ENCODE data around the gene MEDAG.

The MEDAG gene

DNA sequence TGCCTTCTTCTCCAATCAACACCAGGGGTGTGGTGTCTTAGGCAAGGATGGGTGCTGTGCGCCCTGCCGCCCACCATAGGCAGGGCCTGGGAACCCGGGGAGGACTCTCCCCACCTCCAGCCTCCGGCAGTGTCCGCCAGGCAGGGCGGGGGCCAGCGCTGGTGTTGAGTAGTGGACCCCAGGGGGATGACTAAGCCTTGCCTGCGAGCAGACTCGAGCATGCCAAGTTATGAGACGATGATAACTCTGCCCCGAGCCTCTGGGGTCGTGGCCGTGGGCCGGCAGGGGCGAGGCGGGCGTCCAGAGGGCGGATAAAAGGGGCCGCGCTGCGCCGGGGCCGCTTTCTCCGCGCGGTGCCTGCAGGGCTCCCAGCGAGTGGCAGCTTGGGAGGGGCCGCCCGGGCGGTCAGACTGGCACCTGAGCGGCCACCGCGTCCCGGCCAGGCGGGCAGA, at the start of gene MEDAG:
MEDAG (plus strand) TSS at position 340 of the 452 bp plus-strand sequence. CDS start 245 bp downstream, outside the sequence.
- no peak for FAIRE-seq

DNA sequence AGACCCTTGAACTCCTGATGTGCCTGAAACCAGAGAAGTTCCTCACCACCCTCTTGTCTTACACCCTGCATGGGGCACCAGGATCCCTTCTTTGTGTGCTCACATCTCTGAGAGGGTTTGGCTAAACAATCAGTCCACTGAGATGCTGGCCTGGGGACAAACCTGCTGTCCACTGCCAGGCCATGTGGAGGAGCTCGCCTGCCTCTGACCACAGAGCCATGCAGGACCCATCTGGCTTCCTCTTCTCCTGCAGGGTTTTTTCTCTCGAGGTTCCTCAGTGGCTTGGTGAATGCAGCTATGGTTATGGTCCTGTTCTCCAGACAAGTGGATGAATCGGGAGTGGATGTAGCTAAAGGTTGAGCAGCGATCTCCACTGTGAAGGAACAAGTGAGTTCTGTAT, 49.1 kb upstream of the MEDAG start:
- FAIRE-seq, result no peak

DNA sequence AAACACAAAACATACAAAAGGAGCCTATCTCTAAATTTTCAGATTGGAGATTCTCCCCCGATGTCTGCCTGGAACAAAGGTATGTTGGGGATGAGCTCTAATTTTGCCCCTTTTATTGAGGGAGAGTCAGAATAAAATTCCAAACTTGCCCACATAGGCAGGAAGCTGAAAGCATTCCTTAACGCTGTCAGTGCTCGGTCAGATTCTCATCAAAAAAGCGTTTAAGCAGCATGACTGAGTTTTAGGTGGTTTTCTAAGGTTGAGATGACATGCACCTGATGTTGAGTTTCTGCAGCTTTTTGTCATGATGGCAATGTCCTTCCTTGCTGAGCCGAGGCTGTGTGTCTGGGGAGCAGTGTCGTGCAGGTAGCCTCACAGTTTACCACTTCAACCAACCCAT, 48.4 kb upstream of the MEDAG start:
- FAIRE-seq, result no peak

DNA sequence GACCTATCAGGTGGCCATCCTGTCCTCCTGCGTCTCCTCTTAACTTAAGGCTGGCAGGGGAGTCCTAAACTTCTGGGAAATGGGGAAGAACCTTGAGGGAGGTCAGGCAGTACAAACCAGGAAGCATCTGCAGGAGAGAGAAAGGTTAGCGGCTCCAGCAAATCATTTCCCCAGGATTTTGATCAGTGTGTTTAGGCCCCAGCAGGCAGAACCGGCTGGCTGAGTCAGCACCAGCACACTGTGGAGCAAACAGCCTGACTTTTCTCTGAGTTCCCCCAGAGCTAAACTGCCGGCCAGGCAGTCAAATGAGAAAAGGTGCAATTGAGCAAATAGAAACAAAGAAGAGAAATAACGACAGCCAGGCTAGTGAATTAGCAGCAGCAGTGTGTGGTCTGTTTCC, 46.7 kb upstream of the MEDAG start:
- FAIRE-seq, result no peak

DNA sequence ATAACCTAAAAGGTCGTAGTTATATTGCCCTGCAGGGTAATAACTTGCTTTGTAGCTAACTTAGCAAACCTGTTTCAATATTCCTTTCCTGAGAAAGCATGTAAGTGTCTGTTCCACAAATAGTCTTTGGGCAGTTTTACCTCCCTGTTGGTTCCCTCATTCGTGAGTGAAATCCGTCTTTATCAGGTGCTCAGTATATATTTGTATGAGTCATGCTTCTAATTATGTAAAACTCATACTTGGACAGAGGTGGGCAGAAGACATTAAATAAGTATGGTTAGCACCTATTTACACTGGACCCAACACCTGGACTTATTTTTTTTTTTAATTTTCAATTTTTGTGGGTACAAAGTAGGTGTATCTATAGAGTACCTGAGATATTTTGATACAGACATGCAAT, 44.9 kb upstream of the MEDAG start:
- no peak for FAIRE-seq

DNA sequence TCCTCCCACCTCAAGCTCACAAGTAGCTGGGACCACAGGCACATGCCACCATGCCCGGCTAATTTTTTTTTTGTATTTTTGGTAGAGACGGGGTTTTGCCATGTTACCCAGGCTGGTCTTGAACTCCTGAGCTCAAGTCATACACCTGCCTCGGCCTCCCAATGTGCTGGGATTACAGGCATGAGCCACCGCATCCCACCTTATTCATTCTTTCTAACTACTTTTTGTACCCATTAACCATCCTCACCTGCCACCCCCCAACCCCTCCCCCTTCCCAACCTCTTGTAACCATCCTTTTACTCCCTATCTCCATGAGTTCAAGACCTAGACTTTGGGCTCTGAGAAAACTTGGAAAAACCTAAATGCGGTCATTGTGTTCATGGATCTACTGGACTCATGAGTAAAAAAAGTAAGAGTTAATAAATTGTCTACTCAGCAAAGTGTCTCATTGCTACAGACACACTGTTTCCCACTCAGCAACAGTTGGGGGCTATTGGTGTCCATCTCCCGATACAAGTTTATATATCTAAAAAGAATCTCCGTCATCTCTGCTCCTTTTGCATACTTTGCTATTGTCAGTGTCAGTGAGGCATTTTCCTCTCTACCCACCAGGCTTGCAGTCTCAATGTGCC, 44.1 kb upstream of the MEDAG start:
- no peak for FAIRE-seq

DNA sequence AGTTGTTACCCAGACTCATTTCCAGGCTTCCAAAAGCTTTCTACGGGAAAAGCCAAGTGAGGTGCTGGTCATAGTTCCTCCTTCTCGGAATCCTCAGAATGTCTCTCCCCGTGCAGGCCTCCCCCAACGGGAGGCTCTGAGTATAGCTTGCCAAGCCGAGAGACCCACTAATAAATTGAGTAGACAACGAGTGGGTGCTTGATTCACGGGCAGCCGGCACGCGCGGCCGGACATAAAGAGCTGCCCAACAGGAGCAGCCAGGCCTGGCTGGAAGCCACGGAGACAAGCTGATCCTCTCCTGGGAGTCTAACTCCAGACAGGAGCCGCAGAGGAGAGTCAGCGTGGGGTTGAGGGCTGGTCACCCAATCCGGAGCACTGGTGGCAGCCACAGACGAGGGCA, 43.4 kb upstream of the MEDAG start:
- FAIRE-seq, result no peak

DNA sequence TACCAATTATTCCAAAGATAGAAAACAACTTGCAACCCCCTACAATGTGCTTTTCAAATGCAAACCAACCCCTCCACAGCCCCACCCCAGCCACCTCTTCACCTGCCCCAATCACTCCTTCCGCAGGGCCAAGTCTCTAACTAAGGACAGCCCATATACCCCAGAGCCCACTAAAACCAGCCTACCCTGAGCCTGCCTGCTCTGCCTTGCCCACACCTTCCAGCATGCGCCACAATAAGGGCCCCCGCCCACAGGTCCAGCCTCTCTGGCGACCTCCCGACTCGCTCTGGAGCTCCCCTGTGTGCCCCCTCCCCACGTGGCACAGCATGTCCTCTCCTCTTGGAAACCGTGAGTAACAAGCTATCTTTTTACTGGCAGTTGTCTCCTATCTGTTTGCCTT, 42.8 kb upstream of the MEDAG start:
- no peak for FAIRE-seq

DNA sequence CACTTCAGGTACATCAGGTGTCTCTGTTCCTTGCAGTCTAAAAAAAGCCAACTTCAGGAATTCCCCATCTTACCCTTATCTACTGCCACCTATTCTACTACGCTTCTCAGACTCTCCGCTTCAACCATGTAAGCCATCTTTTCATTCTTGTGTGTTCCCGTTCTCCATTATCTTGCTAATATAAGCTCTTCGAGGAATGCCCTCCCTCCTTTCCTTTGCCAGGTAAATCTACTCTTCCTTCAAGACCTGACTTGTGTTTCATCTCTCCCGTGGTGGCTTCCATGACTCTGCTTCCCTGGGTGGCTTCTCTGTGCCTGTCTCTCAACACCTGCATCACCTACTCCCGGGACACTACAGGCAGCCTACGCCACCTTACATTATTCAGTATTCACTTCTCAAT, 42.3 kb upstream of the MEDAG start:
- no peak for FAIRE-seq

DNA sequence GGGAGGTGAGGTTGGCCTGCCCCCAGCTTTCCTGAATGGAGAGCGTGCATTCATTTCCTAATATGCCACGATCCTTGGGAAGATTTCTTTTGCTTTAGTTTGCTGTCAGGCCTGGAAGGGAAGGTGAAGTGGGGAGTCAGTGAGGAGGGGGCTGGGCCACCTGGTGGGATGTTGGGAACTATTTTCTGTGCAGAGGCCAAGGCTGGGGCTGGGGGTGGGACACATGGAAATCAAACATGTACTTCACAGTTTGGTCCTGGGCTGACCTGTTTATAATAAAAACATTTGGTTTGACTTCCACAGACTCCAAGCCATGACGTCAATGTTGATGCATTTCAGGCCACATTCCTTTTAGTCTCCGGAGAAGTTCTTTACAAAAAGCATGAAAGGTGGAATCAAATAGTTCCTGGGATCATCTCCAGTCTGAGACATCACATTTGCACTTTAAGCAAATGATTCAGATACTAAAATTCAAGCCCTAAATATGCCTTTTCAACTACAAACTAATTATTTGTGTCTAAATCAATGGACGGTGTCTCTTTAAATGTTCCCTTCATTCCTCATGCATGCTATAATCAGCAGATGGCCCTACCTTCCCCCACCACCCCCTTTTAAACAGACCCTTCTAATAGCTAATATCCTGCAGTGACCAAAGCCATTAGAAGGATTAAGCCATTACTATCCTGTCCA, 41.5 kb upstream of the MEDAG start:
- FAIRE-seq, result no peak

DNA sequence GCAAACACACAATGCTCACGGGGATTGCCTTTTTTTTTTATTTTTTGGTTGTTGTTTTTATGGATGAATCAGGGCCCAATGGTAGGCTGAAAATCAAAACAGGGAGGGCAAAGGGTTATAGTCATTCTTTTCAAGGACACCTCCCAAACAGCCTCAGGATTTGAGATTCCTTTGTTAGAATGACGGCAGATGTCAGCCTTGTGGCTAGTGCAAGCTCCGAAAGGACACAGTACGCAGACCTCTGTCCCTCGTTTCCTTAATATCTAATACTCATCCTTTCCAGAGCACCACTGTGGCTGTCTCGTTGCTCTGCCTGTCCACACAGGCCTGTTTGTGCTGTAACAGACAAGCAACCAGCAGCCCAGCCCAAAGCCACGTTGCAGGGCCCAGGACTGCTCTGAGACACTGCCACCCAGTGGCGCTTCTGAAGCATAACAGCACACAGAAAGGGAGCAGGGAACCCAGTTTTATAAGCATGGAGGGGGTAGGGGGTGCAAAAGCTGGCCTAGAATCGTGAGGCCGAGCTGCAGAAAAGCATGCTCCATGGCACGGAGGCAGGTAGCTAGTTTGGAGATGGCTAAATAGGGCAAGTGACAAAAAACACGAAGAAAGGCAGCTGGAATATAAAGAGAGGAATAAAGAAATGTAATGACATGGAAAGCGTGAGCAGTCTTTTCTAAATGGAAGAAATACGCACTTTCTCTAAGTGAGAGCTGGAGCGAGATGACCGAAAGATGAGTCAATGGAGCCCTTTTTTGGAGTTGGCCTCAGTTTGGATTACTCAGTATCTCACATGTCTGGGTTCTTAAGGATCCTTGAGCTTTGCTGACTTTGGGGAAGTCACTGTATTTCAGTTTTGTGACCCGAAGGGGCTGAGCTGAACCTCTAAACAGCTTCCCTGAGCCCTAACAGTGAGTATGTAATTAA, 40.7 kb upstream of the MEDAG start:
- no peak for FAIRE-seq

DNA sequence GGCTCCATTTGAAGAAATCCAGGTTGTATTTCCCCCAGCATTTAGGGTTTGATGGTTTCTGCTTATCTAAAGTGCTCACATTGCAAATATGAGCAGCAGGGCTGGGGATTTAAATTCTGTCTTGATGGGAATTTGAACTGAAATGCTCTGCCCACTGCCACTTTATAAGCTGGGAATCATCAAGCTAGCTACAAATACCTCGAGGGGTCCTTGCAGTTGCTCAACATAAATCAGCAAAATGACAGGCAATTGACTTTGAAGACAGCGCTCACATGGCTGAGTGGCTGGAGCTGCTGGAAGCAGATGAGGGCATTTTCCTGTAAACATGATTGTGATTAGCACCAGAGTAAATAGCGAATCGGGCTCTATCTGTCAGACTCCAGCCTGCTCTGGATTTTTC, 39.4 kb upstream of the MEDAG start:
- no peak for FAIRE-seq

DNA sequence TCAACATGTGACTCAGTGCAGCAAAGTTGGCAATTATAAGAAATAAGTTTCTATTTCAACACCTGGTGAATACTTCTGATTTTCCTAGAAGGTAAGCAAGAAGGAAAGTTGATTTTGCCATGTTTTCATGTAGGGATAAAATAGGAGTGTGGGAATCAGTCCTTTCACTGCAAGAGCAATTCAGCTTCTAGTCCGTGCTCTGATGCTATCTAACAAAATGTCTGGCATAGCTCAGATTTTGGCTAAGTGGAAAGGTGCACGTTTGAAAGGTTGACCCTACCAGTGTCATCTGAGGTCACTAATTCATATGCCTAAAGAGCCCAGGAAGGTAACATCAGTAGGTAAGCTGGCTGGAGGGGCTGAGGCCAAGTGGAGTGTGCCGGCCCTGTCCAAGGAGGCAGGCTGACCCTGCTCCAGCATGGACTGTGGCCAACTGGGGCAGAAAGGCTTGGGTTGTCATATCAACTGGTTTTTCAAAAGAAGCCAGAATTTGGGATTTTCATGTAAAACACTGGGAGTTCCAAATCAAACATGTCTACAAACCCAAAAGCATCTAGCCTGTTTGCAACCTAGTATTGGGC, 38.9 kb upstream of the MEDAG start:
- FAIRE-seq, result no peak

DNA sequence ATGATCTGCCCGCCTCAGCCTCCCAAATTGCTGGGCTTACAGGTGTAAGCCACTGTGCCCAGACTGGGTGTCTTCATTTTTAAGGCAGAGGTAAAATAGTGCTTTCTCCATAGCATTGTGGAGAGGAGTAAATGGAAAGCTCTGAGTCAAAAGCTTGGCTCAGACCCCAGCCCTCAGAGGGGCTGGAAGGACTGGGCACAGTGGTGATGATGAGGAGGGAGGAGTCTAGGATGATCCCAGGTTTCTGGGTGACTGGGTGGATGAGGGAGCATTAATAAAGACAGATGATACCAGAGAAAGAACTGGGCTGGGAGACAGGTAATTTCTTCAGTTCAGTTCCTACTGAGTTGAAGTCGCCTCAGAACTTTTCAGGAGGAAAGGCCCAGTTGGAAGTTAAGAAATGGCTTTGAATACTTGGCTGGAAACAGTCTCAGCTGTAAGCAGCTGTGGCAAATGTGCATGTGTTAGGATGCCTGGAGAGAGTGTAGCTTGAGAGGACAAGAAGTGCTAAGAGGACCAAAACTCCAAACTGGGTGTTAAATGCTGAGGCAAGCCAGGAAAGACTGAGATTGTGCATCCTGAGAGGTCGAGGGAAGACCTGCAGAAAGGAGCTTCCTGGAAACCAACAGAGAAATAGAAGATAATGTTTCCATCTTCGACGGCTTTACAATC, 37.1 kb upstream of the MEDAG start:
- no peak for FAIRE-seq

DNA sequence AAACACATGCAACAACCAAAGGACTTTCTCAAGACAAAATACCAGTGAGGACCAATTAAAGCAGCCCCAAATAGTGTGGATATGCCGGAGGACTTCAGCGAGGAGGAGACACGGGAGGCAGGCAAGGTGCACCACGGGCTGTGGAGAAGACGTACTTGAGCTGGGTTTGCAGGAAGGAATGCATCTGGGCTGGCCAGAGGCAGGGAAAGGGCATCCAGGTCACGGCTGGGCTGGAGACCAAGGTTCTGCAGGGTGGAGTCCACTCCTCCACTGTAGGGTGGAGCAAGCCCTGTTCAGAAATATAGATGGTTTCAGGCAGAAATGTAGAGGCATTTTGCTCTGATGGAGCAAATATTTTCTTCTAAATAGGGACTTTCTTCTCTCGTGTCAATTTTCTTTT, 36.6 kb upstream of the MEDAG start:
- FAIRE-seq, result no peak

DNA sequence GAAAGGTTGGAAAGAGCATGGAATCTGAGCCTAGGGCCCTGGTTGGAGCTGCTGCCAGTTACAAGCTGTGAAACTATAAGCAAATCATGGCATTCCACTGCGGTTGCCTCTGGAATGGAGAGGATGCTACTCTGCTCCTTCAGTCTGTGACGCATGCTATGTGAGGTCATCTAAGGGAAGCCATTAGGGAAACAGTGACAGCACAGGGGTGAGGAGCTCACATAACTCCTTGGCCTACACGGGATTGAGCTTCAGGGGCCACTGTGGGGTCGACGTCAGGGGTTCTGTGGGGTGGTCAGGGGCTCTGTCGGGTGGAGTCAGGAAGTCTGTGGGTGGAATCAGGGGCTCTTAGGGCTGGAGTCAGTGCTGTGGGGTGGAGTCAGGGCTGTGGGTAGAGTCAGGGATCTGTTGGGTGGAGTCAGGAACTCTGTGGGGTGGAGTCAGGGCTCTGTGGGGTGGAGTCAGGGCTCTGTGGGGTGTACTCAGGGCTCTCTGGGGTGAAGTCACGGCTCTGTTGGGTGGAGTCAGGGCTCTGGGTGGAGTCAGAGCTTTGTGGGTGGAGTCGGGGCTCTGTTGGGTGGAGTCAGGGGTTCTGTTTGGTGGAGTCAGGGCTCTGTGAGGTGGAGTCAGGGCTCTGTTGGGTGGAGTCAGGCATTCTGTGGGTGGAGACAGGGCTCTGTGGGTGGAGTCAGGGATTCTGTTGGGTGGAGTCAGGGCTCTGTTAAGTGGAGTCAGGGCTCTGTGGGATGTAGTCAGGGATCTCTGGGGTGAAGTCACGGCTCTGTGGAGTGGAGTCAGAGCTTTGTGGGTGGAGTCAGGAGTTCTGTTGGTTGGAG, 35.8 kb upstream of the MEDAG start:
- no peak for FAIRE-seq

DNA sequence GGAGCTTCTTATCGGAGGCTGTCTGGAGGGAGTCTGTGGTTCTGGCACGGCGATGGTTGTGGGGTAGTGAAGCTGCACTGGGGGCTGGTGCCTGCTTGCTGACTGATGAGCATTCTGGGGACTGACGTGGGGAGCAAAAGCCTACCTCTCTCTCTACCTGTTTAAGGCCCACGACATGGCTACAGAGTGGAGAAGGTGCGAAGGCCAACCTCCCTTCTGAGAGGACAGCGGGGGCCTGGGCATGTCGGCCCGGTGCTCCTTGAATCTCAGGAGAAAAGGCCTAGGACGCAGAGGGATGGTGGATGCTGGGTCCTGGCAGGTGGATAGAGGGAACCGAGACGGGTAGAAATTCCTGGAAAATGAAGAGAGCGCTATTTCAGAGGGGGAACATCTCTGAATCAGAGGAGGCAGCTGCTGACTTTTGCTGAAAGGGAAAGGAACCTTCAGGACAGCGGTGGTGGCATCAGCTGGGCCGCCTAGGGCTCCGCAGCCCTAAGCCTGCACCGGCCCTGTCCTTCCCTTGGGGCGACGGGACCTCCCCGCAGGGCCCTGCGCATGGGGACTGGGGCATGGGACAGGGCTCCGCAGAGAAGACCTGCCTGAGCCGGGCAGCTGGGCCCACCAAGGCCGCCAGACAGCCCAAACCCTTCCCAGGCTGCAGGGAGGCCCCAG, 35.0 kb upstream of the MEDAG start:
- FAIRE-seq, result no peak

DNA sequence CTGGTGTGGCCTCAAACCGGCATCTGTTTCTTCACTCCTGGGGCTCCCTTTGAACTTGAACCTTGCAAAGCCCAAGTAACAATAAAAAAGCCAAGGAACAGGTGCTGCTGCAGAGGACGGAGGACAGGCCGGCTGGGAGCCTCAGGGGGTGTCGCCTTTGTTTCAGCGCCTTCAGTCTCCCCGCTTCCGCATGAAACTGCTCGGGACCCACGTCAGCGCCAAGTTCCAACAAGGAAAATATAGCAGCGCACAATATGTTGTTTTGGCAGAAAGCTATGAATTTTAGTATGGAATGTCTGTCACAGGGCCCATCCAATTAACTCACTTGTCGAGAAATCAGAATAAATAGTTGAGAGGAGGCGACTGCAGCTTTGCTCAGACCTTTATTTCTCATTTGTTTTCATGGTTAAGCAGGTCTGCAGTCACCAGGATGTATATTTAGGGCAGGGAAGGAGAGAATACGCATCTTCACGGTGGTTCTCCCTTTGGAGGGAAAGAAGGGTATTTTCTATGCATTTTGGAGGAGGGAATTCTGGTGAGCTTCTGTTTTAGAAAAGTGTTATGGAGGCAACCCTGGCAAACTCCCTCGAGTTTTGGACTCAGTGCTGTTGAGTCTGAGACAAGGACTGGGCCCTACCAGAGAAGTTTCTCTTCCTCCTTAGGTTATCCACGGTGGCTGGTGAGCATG, 34.3 kb upstream of the MEDAG start:
- no peak for FAIRE-seq

DNA sequence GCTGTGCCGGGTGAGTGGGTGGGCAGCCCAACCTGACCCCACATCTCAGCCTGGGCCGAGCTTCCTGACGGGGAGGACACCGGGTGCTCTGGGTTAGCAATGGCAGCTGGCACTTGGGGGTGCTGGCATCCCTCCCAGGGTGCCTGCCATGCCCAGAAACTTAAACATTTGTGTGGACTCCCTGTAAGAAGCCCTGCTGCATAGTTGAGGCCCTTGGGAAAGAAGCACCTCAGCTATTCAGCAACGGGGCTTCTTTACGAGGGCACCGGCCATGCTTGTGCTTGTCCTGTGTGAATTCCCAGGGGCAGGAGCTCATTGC, 33.8 kb upstream of the MEDAG start:
- FAIRE-seq, result no peak

DNA sequence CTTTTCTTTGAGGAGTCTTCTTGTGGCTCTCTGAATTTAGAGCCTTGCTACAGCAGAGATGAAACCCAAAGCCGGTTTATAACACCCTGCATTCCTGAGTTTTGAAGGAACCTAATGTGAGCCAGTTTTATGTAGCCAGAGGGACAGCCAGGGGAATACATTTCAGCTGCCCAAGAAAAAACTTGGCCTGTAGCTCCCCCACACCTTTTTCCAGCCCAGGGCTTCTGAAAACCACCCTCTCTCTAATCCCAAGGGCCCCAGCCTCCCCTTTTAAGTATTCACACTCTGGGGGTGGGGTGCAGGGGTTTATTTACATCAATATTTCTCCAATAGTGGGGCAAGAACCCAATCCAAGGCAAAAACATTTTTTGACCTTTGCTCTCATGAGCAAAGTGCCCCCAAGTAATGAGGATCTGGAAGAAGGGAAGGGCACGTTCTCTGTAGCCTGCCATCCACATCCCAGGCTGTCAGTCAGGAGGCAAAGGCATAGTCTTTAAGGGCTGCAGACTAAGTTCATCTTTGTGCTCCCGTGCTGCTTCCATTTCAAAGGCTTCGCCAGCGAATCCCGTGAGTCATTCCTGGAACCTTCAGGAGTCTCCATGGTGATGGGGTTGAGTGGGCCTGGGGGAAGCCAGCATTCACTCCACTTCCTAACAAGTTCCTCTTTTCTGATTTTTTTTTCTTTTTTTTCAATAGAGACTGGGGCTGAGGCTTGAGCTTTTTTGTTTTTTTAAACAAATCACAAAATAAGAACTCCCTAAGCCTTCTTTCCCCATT, 33.2 kb upstream of the MEDAG start:
- no peak for FAIRE-seq
